ENCODE data around the gene ZDHHC18.
A peak's percentile ranks its signal among the peaks of the same experiment; 100 is the strongest.

The ZDHHC18 gene, protein sequence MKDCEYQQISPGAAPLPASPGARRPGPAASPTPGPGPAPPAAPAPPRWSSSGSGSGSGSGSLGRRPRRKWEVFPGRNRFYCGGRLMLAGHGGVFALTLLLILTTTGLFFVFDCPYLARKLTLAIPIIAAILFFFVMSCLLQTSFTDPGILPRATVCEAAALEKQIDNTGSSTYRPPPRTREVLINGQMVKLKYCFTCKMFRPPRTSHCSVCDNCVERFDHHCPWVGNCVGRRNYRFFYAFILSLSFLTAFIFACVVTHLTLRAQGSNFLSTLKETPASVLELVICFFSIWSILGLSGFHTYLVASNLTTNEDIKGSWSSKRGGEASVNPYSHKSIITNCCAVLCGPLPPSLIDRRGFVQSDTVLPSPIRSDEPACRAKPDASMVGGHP

GRCh38 chr1:26826261-26827105, at the start of gene ZDHHC18:
TSS of gene ZDHHC18 (plus strand) at chr1:26826688. CDS start at chr1:26826805, 117 bp downstream.
- no peak for DNase-seq (ENCODE audit: low read depth, low spot score)

DNA sequence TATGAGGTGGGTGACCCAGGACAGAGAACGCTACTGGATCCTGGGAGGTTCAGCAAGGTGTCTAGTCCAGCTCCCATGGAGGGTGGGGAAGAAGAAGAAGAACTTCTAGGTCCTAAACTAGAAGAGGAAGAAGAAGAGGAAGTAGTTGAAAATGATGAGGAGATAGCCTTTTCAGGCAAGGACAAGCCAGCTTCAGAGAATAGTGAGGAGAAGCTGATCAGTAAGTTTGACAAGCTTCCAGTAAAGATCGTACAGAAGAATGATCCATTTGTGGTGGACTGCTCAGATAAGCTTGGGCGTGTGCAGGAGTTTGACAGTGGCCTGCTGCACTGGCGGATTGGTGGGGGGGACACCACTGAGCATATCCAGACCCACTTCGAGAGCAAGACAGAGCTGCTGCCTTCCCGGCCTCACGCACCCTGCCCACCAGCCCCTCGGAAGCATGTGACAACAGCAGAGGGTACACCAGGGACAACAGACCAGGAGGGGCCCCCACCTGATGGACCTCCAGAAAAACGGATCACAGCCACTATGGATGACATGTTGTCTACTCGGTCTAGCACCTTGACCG, 47.3 kb upstream of the ZDHHC18 start:
- DNase-seq (ENCODE audit: low read depth, low spot score), result no peak

DNA sequence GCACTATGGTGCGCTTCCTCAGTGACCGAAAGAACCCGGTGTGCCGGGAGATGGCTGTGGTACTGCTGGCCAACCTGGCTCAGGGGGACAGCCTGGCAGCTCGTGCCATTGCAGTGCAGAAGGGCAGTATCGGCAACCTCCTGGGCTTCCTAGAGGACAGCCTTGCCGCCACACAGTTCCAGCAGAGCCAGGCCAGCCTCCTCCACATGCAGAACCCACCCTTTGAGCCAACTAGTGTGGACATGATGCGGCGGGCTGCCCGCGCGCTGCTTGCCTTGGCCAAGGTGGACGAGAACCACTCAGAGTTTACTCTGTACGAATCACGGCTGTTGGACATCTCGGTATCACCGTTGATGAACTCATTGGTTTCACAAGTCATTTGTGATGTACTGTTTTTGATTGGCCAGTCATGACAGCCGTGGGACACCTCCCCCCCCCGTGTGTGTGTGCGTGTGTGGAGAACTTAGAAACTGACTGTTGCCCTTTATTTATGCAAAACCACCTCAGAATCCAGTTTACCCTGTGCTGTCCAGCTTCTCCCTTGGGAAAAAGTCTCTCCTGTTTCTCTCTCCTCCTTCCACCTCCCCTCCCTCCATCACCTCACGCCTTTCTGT, 46.0 kb upstream of the ZDHHC18 start:
- no peak for DNase-seq (ENCODE audit: low read depth, low spot score)

- DNase-seq (ENCODE audit: low read depth, low spot score), result no peak
These were observed 45.2 kb upstream of the ZDHHC18 start for GRCh38 chr1:26781206-26781825.

GRCh38 chr1:26782521-26783212, 43.8 kb upstream of the ZDHHC18 start:
- no peak for DNase-seq (ENCODE audit: low read depth, low spot score)

DNA sequence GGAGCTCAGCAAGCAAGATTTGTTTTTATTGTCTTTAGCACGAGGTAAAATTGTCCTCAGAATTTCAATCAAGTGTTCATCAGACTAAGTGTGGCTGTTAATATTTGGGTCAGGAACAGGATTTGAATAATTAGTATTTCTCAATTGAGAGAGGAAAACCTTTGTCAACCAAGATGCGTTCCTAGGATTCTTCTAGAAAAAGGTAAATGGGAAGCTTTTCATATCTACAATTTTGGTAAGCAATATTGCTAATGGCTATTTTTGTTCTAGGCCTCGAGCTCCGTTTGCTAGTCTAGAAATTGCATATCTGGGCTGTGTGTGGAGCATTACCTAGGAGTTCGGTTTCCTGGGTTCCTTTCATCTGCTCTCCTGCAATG, 42.9 kb upstream of the ZDHHC18 start:
- no peak for DNase-seq (ENCODE audit: low read depth, low spot score)

DNA sequence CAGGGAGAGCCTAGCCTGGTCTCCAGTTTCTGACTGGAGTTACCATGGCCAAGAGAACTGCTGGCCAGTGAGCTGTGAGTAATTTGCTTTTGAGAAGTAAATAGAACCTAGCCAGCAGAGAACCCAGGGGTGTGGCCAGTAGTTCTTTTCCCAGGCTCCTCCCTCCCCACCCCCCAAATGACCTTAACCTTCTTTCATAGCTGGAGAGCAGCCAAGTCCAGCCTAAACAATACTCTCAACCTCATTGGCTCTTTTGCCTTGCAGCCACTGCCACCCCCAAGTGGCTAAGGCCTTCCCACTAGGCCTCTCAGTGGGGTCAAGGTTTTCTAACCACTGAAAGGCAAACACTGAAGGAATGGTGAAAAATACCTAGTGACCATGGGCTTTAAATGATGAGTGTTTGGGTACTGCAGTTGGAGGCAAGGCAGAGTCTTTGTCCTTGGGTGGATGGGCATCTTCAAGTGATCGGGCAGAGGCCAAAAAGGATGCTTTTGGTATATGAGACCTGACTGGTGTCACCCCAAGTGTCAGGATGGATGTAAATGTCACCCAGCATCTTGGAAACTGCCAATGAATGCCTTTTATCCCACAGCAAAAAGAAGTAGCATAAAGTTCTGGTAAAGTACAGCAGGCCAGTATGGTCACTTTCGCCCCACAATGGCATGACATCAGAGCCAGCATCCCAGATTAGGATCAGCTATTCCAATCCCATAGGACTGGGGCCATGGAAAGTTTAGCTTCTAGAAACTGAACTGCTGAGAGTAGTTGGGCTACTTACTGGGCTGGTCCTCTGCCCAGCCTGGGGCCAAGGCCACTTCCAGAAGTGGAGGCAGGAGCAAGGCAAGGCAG, 42.2 kb upstream of the ZDHHC18 start:
- DNase-seq (ENCODE audit: low read depth, low spot score), result no peak

- no peak for DNase-seq (ENCODE audit: low read depth, low spot score)
These were observed 41.6 kb upstream of the ZDHHC18 start for GRCh38 chr1:26784886-26785285.

DNA sequence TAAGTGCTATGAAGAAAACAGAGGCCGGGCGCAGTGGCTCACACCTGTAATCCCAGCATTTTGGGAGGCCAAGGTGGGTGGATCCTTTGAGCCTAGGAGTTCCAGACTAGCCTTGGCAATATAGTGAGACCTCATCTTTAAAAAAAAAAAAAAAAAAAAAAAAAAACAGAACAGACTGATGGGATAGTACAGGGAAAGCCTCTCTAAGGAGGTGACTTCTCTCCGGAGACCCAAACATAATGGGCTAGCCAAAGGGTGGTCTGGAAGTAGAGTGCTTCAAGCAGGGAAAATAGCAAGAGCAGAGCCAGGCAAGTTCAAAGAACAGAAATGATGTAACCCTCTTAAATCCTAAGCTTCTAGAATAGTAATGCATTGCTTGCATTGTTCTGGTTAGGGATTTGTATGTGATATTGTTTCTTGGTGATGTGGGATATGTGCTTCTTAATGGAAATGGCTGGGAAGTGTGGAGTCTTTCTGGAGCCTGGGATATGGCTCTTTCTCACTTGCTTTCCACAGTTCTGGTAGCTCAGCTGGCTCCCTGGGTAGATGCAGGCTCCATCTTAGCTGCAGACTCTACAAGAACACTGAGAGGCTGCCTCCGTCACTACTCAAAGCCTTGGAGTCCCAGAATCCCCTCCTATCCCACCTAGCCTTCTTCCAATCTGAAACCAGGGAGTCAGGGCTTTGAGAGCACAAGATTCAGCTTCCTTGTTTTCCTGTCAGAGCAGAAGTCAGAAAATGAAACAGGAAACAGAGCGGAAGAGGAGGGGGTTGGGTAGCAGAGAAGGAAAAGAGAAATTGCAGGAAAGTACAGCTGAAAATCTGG, 40.7 kb upstream of the ZDHHC18 start:
- DNase-seq (ENCODE audit: low read depth, low spot score), result no peak

- DNase-seq (ENCODE audit: low read depth, low spot score), result no peak
These were observed 39.8 kb upstream of the ZDHHC18 start for GRCh38 chr1:26786437-26787380.

- DNase-seq (ENCODE audit: low read depth, low spot score), result no peak
These were observed 39.1 kb upstream of the ZDHHC18 start for GRCh38 chr1:26787381-26787705.

DNA sequence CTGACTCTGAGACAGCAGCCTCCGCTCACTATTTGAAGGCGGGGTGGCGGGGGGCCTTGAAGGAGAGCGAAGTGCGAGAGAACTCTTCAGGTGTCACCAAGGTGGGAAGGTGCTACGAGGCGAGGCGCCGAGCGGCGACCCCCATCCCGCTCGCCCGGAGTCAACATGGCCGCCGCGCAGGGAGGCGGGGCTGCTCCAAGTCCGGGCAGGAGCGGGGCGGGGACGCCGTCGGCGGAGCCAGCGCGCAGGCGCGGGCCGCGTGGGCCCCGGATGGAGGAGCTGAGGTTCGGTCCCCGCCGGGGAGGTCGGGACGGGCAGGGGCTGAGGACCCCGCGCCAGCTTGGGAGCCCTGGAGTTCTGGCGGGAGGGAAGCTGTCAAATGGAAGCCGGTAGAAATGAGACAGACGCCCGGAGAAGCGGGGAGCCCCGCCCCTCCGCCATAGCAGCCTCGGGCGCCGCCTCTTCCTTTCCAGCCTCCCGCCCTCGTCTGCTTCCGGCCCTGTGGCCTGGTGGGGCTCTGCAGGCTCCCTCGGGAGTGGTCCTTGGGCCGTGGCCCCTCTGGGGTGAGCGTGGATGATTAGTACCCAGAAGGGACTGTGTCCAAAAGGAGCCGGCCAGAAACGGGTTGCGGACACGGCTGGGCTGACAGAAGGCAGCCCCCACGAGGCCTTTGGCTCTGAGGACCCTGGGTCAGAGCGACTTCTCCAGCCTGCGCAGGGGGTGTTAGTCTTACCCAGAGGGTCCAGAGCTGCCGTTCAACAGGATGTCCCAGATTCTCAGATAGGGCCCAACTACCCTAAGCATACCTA, 38.6 kb upstream of the ZDHHC18 start, which contains the start of gene PIGV:
PIGV (plus strand) TSS at position 245 of the 809 bp plus-strand sequence. CDS start 2,866 bp downstream, outside the sequence.
- DNase-seq (ENCODE audit: low read depth, low spot score), result peak; percentile 74

- no peak for DNase-seq (ENCODE audit: low read depth, low spot score)
These were observed 38.0 kb upstream of the ZDHHC18 start for GRCh38 chr1:26788515-26788785.

GRCh38 chr1:26788836-26789611, 37.5 kb upstream of the ZDHHC18 start:
- peak; percentile 84 for DNase-seq (ENCODE audit: low read depth, low spot score)

GRCh38 chr1:26789612-26789865, 36.9 kb upstream of the ZDHHC18 start:
- no peak for DNase-seq (ENCODE audit: low read depth, low spot score)

DNA sequence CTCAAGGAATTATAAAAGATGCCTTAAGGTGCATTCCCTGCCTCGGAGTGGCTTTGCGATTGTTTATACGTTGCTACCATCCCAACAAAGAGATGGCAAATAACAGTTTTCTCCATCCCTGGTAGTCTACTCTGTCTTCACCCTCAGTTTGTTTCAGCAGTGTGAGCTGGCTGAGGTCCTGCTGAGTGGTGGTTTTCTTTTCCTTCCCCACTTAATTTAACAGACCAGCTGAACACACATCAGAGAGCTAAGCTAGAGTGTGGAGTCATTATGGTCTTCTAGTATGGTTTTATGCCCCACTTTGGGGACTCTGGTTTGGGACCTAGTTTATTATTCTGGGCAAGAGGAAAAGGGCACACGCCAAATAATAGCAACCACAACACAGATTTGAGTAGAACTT, 36.6 kb upstream of the ZDHHC18 start:
- DNase-seq (ENCODE audit: low read depth, low spot score), result no peak

DNA sequence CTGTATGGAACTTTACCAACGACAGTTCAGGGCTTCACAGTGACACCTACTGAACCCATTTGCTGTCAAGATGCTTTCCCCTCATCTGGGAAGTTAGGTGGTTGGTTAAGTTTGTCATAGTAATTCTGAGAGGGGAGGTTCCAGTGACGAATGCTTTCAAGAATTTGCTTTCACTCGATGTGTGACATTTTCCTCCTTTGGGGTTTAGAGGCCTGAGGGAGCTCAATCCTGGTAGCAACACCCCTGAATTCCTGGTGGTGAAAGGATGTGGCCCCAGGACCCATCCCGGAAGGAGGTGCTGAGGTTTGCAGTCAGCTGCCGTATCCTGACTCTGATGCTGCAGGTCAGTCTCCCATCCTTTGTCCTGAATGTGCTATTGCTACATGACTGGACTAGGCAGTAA, 35.9 kb upstream of the ZDHHC18 start:
- no peak for DNase-seq (ENCODE audit: low read depth, low spot score)
